ENCODE results near the gene ATPAF1.
"Not testable (repeated sequence)": the region's sequence is repeated elsewhere in the genome, so short reads cannot be mapped to it uniquely, and the experiment has no call there.

The ATPAF1 gene

DNA sequence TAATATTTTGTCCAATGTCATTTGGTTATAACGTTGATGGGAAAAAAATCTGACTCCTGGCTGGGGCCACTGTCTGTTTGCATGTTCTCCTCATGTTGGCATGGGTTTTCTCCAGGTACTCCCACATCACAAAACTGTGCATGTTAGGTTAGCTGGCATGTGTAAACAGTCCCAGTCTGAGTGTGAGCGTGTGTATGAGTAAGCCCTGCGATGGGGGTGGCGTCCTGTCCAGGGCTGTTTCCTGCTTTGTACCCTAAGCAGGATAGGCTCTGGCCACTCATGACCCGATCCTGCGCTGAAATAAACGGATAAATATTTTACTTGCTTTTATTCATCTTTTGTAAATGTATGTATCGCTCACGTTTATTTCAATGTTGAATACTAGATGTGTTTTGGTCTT, 37.2 kb upstream of the ATPAF1 start:
- H3K27ac ChIP-seq = no peak overlapping the region
- no peaks in the 10 kb centered on the region for H3K27me3 ChIP-seq (ENCODE audit: control insufficient read depth, insufficient read depth, low read length)
- H3K9me3 ChIP-seq (ENCODE audit: control insufficient read depth, low read length) = no peaks in the 10 kb centered on the region
- H3K79me2 ChIP-seq = peaks cover 4% of the 10 kb centered on the region
- H3K4me1 ChIP-seq = no peaks in the 10 kb centered on the region
- no peak overlapping the region for H2AFZ ChIP-seq
- H3K9ac ChIP-seq = no peak overlapping the region
- no peaks in the 10 kb centered on the region for H3K36me3 ChIP-seq (ENCODE audit: control insufficient read depth, insufficient read depth, low read length)
- H3K4me2 ChIP-seq (ENCODE audit: low read length) = no peak overlapping the region
- H3K4me3 ChIP-seq (ENCODE audit: low read depth, low read length) = no peak overlapping the region
- TF ChIP-seq, protein P1, sequence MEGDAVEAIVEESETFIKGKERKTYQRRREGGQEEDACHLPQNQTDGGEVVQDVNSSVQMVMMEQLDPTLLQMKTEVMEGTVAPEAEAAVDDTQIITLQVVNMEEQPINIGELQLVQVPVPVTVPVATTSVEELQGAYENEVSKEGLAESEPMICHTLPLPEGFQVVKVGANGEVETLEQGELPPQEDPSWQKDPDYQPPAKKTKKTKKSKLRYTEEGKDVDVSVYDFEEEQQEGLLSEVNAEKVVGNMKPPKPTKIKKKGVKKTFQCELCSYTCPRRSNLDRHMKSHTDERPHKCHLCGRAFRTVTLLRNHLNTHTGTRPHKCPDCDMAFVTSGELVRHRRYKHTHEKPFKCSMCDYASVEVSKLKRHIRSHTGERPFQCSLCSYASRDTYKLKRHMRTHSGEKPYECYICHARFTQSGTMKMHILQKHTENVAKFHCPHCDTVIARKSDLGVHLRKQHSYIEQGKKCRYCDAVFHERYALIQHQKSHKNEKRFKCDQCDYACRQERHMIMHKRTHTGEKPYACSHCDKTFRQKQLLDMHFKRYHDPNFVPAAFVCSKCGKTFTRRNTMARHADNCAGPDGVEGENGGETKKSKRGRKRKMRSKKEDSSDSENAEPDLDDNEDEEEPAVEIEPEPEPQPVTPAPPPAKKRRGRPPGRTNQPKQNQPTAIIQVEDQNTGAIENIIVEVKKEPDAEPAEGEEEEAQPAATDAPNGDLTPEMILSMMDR (IDR thresholded peaks at IDR 0.05) = no peak

DNA sequence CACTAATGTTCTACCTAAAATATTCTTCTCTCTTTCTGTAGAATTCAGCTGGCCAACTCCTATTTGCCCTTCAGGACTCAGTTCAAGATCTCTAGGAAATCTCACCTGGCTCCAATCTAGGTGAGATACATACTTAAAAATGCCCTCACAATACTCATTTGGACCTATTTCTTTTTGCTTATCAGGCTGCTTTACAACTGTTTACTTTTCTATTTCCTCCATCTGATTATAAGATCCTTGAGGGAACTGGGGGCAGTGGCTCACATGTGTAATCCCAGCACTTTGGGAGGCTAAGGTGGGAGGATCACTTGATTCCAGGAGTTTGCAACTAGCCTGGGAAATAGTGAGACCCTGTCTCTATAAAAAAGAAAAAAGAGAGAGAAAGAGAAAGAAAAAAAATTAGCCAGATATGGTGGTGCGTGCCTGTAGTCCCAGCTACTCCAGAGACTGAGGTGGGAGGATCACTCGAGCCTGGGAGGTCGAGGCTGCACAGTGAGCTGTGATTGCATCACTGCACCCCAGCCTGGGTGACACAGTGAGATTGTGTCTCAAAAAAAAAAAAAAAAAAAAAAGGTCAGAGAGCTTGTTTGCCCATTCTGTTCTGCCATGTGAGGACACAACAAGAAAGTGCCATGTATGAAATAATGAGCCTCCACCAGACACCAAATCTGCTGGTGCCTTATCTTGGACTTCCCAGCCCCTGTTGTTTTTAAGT, 35.9 kb upstream of the ATPAF1 start:
- H3K9ac ChIP-seq = no peak overlapping the region
- no peak overlapping the region for H3K4me3 ChIP-seq (ENCODE audit: low read depth, low read length)
- no peak overlapping the region for H3K4me2 ChIP-seq (ENCODE audit: low read length)
- no peaks in the 10 kb centered on the region for H3K9me3 ChIP-seq (ENCODE audit: control insufficient read depth, low read length)
- H2AFZ ChIP-seq = no peak overlapping the region
- H3K79me2 ChIP-seq = peaks cover 4% of the 10 kb centered on the region
- no peaks in the 10 kb centered on the region for H3K36me3 ChIP-seq (ENCODE audit: control insufficient read depth, insufficient read depth, low read length)
- H3K27ac ChIP-seq = no peak overlapping the region
- H3K27me3 ChIP-seq (ENCODE audit: control insufficient read depth, insufficient read depth, low read length) = no peaks in the 10 kb centered on the region
- H3K4me1 ChIP-seq = no peaks in the 10 kb centered on the region
- TF ChIP-seq, protein P1 (IDR thresholded peaks at IDR 0.05) = no peak

DNA sequence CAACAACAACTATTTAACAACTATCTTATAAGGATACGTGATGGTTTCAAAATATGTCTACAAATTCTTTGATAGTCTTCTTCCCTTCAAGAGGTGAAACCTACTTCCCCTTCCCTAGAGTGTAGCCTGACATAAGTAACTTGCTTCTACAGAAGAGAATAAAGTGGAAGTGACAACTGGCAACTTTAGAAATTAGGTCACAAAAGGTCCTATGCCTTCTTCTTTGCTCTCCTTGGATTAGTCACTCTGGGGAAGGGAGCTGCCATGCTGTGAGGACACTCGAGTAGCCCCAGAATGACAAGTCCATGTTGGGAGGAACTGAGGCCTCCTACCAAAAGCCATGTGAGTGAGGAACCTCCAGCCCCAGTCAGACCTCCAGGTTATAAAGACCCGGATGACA, 31.5 kb upstream of the ATPAF1 start:
- peaks cover 4% of the 10 kb centered on the region for H3K79me2 ChIP-seq
- TF ChIP-seq, protein P1 (IDR thresholded peaks at IDR 0.05) = no peak

DNA sequence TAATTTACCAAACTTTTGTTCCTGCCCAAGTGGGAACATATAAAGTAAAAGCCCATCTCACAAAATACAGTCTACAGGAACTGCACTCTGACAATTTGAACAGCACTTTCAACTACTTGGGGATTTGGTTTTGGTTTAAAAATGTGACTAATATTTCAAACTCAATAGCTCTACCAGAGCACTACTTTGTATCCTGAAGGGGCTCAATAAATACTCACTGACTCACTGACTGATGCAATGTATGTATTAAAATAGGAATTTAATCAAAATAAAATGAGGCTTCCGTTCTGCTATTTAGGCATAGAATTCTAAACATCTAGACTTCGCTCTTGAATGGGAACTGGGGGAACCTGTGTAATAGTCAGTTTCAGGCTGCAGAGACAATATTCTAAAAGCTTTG, 28.9 kb upstream of the ATPAF1 start:
- no peak overlapping the region for H3K9ac ChIP-seq
- H3K4me2 ChIP-seq (ENCODE audit: low read length) = no peak overlapping the region
- peaks cover 4% of the 10 kb centered on the region for H3K79me2 ChIP-seq
- no peaks in the 10 kb centered on the region for H3K9me3 ChIP-seq (ENCODE audit: control insufficient read depth, low read length)
- TF ChIP-seq, protein P1 (IDR thresholded peaks at IDR 0.05) = no peak
- no peak overlapping the region for H3K4me3 ChIP-seq (ENCODE audit: low read depth, low read length)
- peaks cover 10% of the 10 kb centered on the region for H3K4me1 ChIP-seq
- no peak overlapping the region for H3K27ac ChIP-seq
- H3K36me3 ChIP-seq (ENCODE audit: control insufficient read depth, insufficient read depth, low read length) = no peaks in the 10 kb centered on the region
- no peaks in the 10 kb centered on the region for H3K27me3 ChIP-seq (ENCODE audit: control insufficient read depth, insufficient read depth, low read length)
- no peak overlapping the region for H2AFZ ChIP-seq

More for the DNA sequence above, 31.5 kb upstream of the ATPAF1 start:
- H3K9me3 ChIP-seq (ENCODE audit: control insufficient read depth, low read length) = no peaks in the 10 kb centered on the region
- no peak overlapping the region for H3K4me2 ChIP-seq (ENCODE audit: low read length)
- H3K9ac ChIP-seq = no peak overlapping the region
- H3K27me3 ChIP-seq (ENCODE audit: control insufficient read depth, insufficient read depth, low read length) = no peaks in the 10 kb centered on the region
- no peak overlapping the region for H2AFZ ChIP-seq
- H3K27ac ChIP-seq = no peak overlapping the region
- H3K4me3 ChIP-seq (ENCODE audit: low read depth, low read length) = no peak overlapping the region
- H3K36me3 ChIP-seq (ENCODE audit: control insufficient read depth, insufficient read depth, low read length) = no peaks in the 10 kb centered on the region
- no peaks in the 10 kb centered on the region for H3K4me1 ChIP-seq

DNA sequence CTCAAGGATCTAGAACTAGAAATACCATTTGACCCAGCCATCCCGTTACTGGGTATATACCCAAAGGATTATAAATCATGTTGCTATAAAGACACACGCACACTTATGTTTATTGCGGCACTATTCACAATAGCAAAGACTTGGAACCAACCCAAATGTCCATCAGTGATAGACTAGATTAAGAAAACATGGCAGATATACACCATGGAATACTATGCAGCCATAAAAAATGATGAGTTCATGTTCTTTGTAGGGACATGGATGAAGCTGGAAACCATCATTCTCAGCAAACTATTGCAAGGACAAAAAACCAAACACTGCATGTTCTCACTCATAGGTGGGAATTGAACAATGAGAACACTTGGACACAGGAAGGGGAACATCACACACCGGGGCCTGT, 26.5 kb upstream of the ATPAF1 start:
- not testable (repeated sequence) for H3K27me3 ChIP-seq (ENCODE audit: control insufficient read depth, insufficient read depth, low read length); H3K36me3 ChIP-seq (ENCODE audit: control insufficient read depth, insufficient read depth, low read length); H3K79me2 ChIP-seq; H2AFZ ChIP-seq; H3K9ac ChIP-seq; H3K9me3 ChIP-seq (ENCODE audit: control insufficient read depth, low read length); H3K27ac ChIP-seq; H3K4me2 ChIP-seq (ENCODE audit: low read length); H3K4me3 ChIP-seq (ENCODE audit: low read depth, low read length)
- peaks cover 11% of the 10 kb centered on the region for H3K4me1 ChIP-seq

All from parathyroid adenoma (tissue), 2 donors.